Left forelimb (tissue), 1 donor: ENCODE measurements around the gene KIAA0408.
"Not testable (repeated sequence)": the region's sequence is repeated elsewhere in the genome, so short reads cannot be mapped to it uniquely, and the experiment has no call there.

Source experiments
- DNase-seq: peaks from one replicate; pipeline ENCODE4 v3.0.0-alpha.2; 2018; ENCODE audit warnings: low spot score

The KIAA0408 gene

DNA sequence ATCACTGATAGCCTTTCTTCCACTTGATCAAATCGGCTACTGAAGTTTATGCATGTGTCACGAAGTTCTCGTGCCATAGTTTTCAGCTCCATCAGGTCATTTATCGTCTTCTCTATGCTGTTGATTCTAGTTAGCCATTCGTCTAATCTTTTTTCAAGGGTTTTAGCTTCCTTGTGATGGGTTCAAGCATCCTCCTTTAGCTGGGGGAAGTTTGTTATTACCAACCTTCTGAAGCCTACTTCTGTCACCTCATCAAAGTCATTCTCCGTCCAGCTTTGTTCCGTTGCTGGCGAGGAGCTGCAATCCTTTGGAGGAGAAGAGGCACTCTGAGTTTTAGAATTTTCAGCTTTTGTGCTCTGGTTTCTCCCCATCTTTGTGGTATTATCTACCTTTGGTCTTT, 47.2 kb downstream of the KIAA0408 start:
- DNase-seq: not testable (repeated sequence)
